Common myeloid progenitor, CD34-positive (primary cell): ENCODE data around the gene RUFY1.
A peak's percentile ranks its signal among the peaks of the same experiment; 100 is the strongest.

Source experiments
- CTCF ChIA-PET: fragments of 350-600 bp; sonication (Branson Sonifier 250); formaldehyde crosslinking; loops from one replicate; lab custom pipeline; 2021; ENCODE audit warnings: antibody characterized with exemption; lab: Charles Lee
- POLR2A ChIA-PET: fragments of 350-600 bp; sonication (Branson Sonifier 250); formaldehyde crosslinking; loops from one replicate; lab custom pipeline; 2021; ENCODE audit warnings: antibody characterized with exemption; lab: Charles Lee
- DNase-seq, 3 donors: peaks; one replicate each; pipeline versions ENCODE4 v3.0.0 to v3.0.0-alpha.2; 2013
- H3K27ac ChIP-seq, 2 experiments: 1 replicate in 1 of 2; 2 replicates in 1 of 2; pipeline ENCODE4 v1.7.0; 2013; ENCODE audit warnings: inconsistent platforms in 2 of 2, low read length in 2 of 2, mild to moderate bottlenecking in 2 of 2, low read depth in 1 of 2, moderate library complexity in 1 of 2; ENCODE audit not compliant: severe bottlenecking in 2 of 2, insufficient read depth in 1 of 2, poor library complexity in 1 of 2
- H3K27me3 ChIP-seq, 5 experiments: replicated peaks in 2 of 5; 1 replicate in 3 of 5; 2 replicates in 2 of 5; pipeline versions ENCODE4 v1.6.1 to v1.7.0; 2013; ENCODE audit warnings: low read length in 4 of 5, mild to moderate bottlenecking in 2 of 5, moderate library complexity in 2 of 5, inconsistent platforms in 1 of 5; ENCODE audit not compliant: insufficient read depth in 5 of 5, control insufficient read depth in 4 of 5
- H3K36me3 ChIP-seq, 4 experiments: 1 replicate in 2 of 4; 2 replicates in 2 of 4; pipeline versions ENCODE4 v1.6.1 to v1.7.0; 2013; ENCODE audit warnings: low read length in 3 of 4, control low read depth in 1 of 4, mild to moderate bottlenecking in 1 of 4; ENCODE audit not compliant: control insufficient read depth in 4 of 4, insufficient read depth in 4 of 4
- H3K4me1 ChIP-seq, 4 experiments: 1 replicate in 3 of 4; 2 replicates in 1 of 4; pipeline versions ENCODE4 v1.6.1 to v1.7.1; 2013; ENCODE audit warnings: low read length in 3 of 4, mild to moderate bottlenecking in 3 of 4, control low read depth in 1 of 4, inconsistent platforms in 1 of 4, moderate library complexity in 1 of 4; ENCODE audit not compliant: control insufficient read depth in 4 of 4, insufficient read depth in 4 of 4; ENCODE audit errors: control extremely low read depth in 1 of 4
- H3K4me3 ChIP-seq, 7 experiments: 1 replicate in 4 of 7; 2 replicates in 3 of 7; pipeline versions ENCODE4 v1.5.1 to v1.7.0; 2013; ENCODE audit warnings: mild to moderate bottlenecking in 7 of 7, low read length in 6 of 7, moderate library complexity in 6 of 7, inconsistent platforms in 2 of 7, low read depth in 2 of 7, control low read depth in 1 of 7; ENCODE audit not compliant: insufficient read depth in 4 of 7, control insufficient read depth in 1 of 7; ENCODE audit errors: extremely low read depth in 1 of 7
- H3K9me3 ChIP-seq, 5 experiments: 1 replicate in 4 of 5; 2 replicates in 1 of 5; pipeline versions ENCODE4 v1.6.1 to v1.7.1; 2013; ENCODE audit warnings: low read length in 4 of 5, mild to moderate bottlenecking in 2 of 5, inconsistent platforms in 1 of 5, low read depth in 1 of 5, moderate library complexity in 1 of 5; ENCODE audit not compliant: control insufficient read depth in 4 of 5, insufficient read depth in 2 of 5; ENCODE audit errors: control extremely low read depth in 1 of 5
- WGBS: methylation state at CpG from one replicate; pipeline ENCODE4 v1.1.5; 2013; ENCODE audit not compliant: insufficient coverage; 5-methylcytosine and 5-hydroxymethylcytosine counted together

RUFY1 gene

DNA sequence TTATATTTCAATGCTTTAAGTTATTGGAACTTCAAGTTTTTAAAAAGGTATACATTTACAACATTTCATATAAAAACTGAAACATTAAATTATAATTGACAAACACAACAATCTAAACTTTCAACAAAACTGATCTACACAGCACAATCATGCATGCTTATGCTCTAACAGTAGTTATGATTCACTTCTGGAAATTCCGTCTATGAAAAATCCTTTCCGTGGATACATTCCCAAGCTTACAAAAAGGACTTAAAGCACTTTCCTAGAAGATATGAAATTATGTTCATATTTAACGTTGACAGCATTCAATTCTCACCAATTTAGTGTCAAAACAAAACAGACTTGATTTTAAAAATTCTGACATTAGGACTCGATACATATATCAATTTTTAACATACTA lies 69.4 kb downstream of the RUFY1 start:
- peak overlapping the region in 1 of 2 experiments; percentile 83 for H3K27ac ChIP-seq
- no peak for DNase-seq
- ChIA-PET POLR2A (interaction anchor here (0.5 to 1.0 kb wide), 2 partner anchors 10 to 12 kb away, joined by 3 read pairs; no protein-coding TSS in a partner anchor), CTCF (interaction anchor here (1.4 to 2.3 kb wide), 4 partner anchors 9 to 50 kb away, joined by 3 to 9 read pairs (median 6); no protein-coding TSS in a partner anchor)
- H3K27me3 ChIP-seq: no peaks in the 10 kb centered on the region
- H3K9me3 ChIP-seq: no peaks in the 10 kb centered on the region
- peaks cover 31 to 52% (median 37%) of the 10 kb centered on the region in 4 experiments for H3K4me1 ChIP-seq
- WGBS: no CpG with 5 or more reads among the region's 4 CpGs
- H3K36me3 ChIP-seq: peaks cover 33 to 74% (median 54%) of the 10 kb centered on the region in 4 experiments
- peak overlapping the region in 4 of 7 experiments; percentile 60 to 99 (median 76) for H3K4me3 ChIP-seq

DNA sequence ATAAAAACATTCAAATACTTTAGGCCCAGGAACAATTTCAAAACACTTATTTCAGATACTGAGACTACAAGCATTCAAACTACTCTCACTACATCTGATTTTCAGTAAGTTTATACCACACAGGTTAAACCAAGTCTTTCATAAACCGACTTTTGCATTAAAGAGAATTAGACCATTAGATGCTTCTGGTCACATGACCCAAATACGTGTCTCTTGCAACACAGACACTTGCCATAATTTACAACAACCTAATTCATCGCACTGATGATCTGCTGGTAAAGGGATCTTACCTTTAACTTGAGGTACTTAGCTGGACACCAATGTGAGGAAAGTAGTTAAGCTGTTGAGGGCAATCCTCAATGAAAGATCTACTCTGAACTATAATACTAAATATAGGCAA lies 69.9 kb downstream of the RUFY1 start:
- POLR2A ChIA-PET: interaction anchor here (0.5 to 1.0 kb wide), 2 partner anchors 11 to 12 kb away, joined by 3 read pairs; no protein-coding TSS in a partner anchor
- WGBS: no CpG with 5 or more reads among the region's 3 CpGs
- H3K27me3 ChIP-seq: no peaks in the 10 kb centered on the region
- H3K4me3 ChIP-seq: peak overlapping the region in 6 of 7 experiments; percentile 43 to 99 (median 76)
- no peaks in the 10 kb centered on the region for H3K9me3 ChIP-seq
- H3K36me3 ChIP-seq: peaks cover 32 to 69% (median 50%) of the 10 kb centered on the region in 4 experiments
- no peak for DNase-seq
- CTCF ChIA-PET: interaction anchor here (1.4 to 2.3 kb wide), 4 partner anchors 9 to 49 kb away, joined by 3 to 9 read pairs (median 6); no protein-coding TSS in a partner anchor
- H3K27ac ChIP-seq: peak overlapping the region; percentile 10 to 83
- peaks cover 31 to 54% (median 40%) of the 10 kb centered on the region in 4 experiments for H3K4me1 ChIP-seq

DNA sequence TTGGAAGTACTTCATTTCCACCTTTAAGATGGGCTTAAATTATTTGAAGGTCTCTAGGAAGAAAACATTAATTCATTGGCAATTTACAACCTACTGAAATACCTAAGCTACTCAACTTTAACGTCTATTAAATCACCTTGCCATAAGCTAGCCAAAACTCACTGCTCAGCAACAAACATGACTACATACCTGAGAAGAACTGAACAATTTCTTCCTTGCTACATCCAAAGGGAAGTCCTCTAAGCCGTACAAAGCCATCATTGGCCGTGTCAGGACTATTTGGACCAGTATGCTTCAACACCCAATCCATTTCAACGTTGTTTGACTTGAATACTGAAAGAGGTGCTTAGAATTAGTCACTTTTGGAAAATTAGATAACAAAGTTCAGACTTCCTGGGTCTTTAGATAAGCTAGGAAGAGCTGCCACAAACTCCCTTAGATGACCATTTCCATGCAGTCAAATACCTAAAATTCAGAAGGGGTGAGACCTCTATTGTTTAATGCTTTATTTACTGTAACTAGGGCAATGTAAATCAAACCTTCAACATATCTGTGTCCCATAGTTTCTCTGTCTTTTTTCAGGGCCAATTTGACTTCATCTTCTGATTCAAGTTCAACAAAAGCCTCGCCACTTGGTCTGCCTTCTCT lies 70.5 kb downstream of the RUFY1 start:
- Histone ChIP-seq H3K36me3 (peaks cover 30 to 64% (median 46%) of the 10 kb centered on the region in 4 experiments), H3K27ac (peak overlapping the region; percentile 10 to 83), H3K4me1 (peaks cover 31 to 51% (median 40%) of the 10 kb centered on the region in 4 experiments), H3K9me3 (no peaks in the 10 kb centered on the region), H3K27me3 (no peaks in the 10 kb centered on the region), H3K4me3 (peak overlapping the region in 6 of 7 experiments; percentile 60 to 99 (median 86))
- ChIA-PET POLR2A (interaction anchor here (1.0 kb wide), 1 partner anchor 13 kb away, joined by 3 read pairs; no protein-coding TSS in a partner anchor), CTCF (interaction anchor here (1.4 to 2.3 kb wide), 3 partner anchors 10 to 49 kb away, joined by 3 to 9 read pairs (median 7); no protein-coding TSS in a partner anchor)
- WGBS: 23% methylated on average over 4 of the region's 5 CpGs
- DNase-seq: no peak

DNA sequence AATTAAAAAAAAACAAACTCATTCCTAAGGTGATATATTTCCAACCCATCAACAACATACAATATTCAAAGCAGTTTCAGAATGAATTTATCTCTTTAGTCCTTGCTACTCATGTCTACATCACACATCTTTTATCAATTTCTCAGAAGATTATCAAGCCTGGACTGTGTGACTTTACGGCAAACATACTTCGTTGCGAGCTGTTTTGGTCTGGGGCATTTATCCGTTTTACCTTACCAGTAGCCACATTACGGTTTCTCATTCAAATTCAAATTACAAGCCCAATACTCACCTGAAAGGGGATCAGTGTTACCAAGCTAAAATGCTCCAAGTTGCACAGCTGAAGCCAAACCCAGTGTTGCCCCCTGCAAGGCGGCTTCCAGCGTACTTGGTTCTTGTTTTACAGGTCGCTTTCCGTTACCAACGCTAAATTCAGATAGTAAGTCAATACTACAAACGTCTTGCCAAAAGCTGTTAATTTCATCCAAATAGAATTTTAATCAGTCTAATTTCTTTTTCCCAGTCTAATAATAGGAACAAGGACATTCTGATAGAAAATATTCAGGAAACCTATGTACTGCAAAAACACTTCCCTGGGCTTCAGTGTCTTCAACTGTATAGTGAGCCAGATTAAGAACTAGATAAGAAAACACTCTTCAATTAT lies 71.3 kb downstream of the RUFY1 start:
- Histone ChIP-seq H3K9me3 (no peaks in the 10 kb centered on the region), H3K27ac (peak overlapping the region; percentile 58 to 83), H3K4me3 (peak overlapping the region in 6 of 7 experiments; percentile 60 to 99 (median 86)), H3K4me1 (peaks cover 31 to 51% (median 40%) of the 10 kb centered on the region in 4 experiments), H3K27me3 (no peaks in the 10 kb centered on the region), H3K36me3 (peaks cover 22 to 56% (median 42%) of the 10 kb centered on the region in 4 experiments)
- ChIA-PET POLR2A (interaction anchor here (1.2 to 2.7 kb wide), 2 partner anchors 8 to 11 kb away, joined by 3 to 31 read pairs; no protein-coding TSS in a partner anchor), CTCF (interaction anchor here (1.1 to 2.3 kb wide), 4 partner anchors 11 to 48 kb away, joined by 3 to 9 read pairs (median 6); no protein-coding TSS in a partner anchor)
- DNase-seq: no peak
- WGBS: 24% methylated on average over 10 of the region's 11 CpGs

DNA sequence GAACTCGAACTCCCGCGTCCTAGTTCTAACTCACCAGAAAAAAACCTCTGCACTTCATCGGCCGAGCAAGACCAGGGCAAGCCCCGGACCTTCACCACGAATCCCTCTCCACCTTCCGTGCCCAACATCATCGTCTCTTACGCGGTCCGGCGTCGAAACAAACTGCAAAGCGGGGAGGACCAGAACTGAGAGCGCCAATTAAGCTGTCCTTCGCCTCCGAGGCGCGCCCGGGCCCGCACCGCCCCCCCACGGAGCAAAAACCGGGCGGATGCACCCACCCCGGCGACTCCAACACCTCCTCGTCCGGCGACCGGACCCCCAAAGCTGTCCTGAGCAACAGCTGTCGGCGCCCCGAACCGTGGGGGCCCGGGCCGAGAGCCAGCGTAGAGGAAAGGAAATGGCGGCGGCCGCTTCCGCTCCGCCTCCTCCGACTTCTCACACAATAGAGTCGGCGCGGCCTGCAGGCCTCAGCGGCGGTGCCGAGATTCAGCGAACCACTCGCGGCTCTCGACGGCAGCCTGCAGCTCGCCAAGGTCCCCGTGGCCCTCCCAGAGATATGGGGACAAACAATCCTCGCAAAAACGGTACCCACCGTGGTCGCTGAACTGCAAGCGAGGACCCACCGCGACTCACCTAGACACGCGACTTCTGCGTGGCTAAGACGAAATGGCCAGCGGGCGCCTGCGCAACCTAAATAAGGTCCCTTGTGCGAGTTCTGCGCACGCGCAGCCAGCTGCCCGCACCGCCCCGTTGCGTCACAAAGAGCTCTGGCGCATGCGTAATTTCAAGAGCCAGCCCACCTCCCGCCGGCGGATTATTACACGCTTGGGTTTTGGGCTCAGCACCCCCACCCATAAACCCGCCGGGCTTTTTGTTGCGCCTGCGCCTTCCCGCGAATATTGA lies 72.9 kb downstream of the RUFY1 start, which contains the start of gene HNRNPH1:
TSS of gene HNRNPH1 (minus strand) at position 669 of the 903 bp plus-strand sequence. CDS start at position 131, 538 bp downstream.
- Histone ChIP-seq H3K9me3 (no peaks in the 10 kb centered on the region), H3K27me3 (no peaks in the 10 kb centered on the region), H3K4me1 (peaks cover 31 to 51% (median 40%) of the 10 kb centered on the region in 4 experiments), H3K4me3 (peak within 1 kb of the TSS; percentile 89 to 99 (median 95)), H3K36me3 (peaks cover 14 to 40% (median 29%) of the 10 kb centered on the region in 4 experiments), H3K27ac (peak within 1 kb of the TSS; percentile 90 to 97)
- WGBS: under 1% methylated on average over 79 of the region's 92 CpGs
- POLR2A ChIA-PET: interaction anchor here (0.6 to 2.7 kb wide), 10 partner anchors 10 to 110 kb away, joined by 3 to 31 read pairs (median 4); no protein-coding TSS in a partner anchor
- CTCF ChIA-PET: interaction anchor here (0.9 to 2.1 kb wide), 11 partner anchors 9 to 79 kb away, joined by 3 to 11 read pairs (median 5); partner anchors contain the start of gene CBY3
- DNase-seq: peak; percentile 98 to 99 (median 98)
